ENCODE measurements around the gene EML6.

The EML6 gene

DNA sequence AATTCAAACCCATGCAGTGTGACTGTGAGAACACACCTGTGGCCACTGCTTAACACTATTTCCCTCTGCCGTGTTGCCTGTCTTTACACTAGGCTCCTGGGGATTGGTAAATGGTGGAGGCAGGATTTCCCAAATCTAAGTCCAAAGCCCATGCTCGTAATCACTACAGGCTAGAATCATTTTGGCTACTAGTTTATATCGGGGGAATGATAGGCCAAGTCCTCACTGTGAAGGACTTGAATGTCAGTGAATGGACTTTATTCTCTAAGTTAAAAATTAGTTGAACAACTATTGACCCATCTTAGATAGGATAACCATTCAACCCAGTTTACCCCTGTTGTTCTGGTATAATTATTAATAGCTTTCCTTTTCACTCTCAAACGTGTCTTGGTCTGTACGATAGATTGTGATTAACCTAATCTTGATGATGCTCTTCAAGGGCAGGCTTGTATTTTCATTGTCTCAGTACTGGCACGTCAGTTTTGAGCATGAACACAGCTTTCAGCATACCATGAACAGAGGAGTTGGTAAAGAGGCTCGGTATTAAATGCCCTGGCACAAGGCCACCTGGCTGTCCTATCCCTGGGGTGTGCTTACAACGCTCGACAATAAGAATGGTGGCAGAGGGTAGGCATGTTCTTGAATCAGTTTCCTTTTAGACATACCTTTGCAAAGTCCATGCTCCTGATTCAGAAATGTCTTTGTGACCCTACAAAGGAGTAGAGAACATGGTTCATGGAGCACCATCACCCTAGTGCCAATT is 177.9 kb downstream of the EML6 start:
- no peak overlapping the region for H3K23ac ChIP-seq (ENCODE audit: low read depth, low read length, poor library complexity)
- no peak overlapping the region for H2BK5ac ChIP-seq (ENCODE audit: low read length)
- no peaks in the 10 kb centered on the region for H3K4me1 ChIP-seq (ENCODE audit: control insufficient read depth in 2 of 2, insufficient read depth in 1 of 2, low read depth in 1 of 2, low read length in 2 of 2)
- no peaks in the 10 kb centered on the region for H3K27me3 ChIP-seq (ENCODE audit: control insufficient read depth in 3 of 3, insufficient read depth in 3 of 3, low read depth in 1 of 3, low read length in 3 of 3)
- H4K8ac ChIP-seq (ENCODE audit: low read depth, low read length), result no peak overlapping the region
- no peak for DNase-seq (ENCODE audit: low spot score)
- no peak overlapping the region for H2BK120ac ChIP-seq (ENCODE audit: low read depth, low read length)
- no peak overlapping the region for H3K18ac ChIP-seq (ENCODE audit: low read length)
- no peak overlapping the region for H2BK12ac ChIP-seq (ENCODE audit: low read length)
- H3K14ac ChIP-seq (ENCODE audit: low read length), result no peak overlapping the region
- H2AFZ ChIP-seq (ENCODE audit: low read length), result no peak overlapping the region
- H3K4ac ChIP-seq (ENCODE audit: low read length), result no peak overlapping the region
- H3K36me3 ChIP-seq (replicated peaks in 1 of 2; ENCODE audit: control insufficient read depth in 2 of 2, insufficient read depth in 2 of 2, low read length in 2 of 2), result no peaks in the 10 kb centered on the region
- no peak overlapping the region for H4K91ac ChIP-seq (ENCODE audit: low read depth, low read length, poor library complexity)
- H3K4me3 ChIP-seq (ENCODE audit: low read length in 2 of 2), result no peak overlapping the region
- no peak overlapping the region for H2AK5ac ChIP-seq (ENCODE audit: low read depth, low read length)
- no CpG with 5 or more reads among the region's 9 CpGs for WGBS, 2 donors (ENCODE audit: extremely low coverage in 2 of 2, insufficient read length in 2 of 2, insufficient replicate concordance in 1 of 2)
- H3K9me3 ChIP-seq (replicated peaks in 1 of 2; ENCODE audit: control insufficient read depth in 2 of 2, insufficient read depth in 1 of 2, low read depth in 1 of 2, low read length in 2 of 2), result no peaks in the 10 kb centered on the region
- no peak overlapping the region for H3K27ac ChIP-seq (replicated peaks; ENCODE audit: low read length)
- no peak overlapping the region for H2BK15ac ChIP-seq (ENCODE audit: low read length)
- no peak overlapping the region for H3K4me2 ChIP-seq (ENCODE audit: insufficient read depth, low read length, poor library complexity, severe bottlenecking)
- H3K79me1 ChIP-seq (ENCODE audit: low read depth, low read length), result no peaks in the 10 kb centered on the region
- H3K9ac ChIP-seq (ENCODE audit: low read depth, low read length, poor library complexity), result no peak overlapping the region

DNA sequence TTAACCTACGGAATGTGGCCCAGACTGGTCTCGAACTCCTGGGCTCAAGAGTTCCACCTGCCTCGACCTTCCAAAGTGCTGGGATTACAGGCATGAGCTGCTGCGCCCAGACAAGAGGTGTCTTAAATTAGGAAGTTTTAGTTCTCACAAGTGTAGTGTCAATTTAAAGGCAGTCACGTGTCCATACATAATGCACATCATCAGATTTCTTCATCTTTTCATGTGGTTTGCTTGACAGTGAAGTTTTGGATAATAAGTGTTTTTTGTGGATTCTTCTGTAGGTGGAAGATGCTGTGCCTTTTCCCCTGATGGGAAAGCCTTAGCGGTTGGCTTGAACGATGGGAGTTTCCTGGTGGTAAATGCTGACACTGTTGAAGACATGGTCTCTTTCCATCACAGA is 179.3 kb downstream of the EML6 start:
- Histone ChIP-seq H2BK15ac (ENCODE audit: low read length) (no peak overlapping the region), H3K79me1 (ENCODE audit: low read depth, low read length) (no peaks in the 10 kb centered on the region), H2AFZ (ENCODE audit: low read length) (no peak overlapping the region), H2BK12ac (ENCODE audit: low read length) (no peak overlapping the region), H3K9ac (ENCODE audit: low read depth, low read length, poor library complexity) (no peak overlapping the region), H3K4me2 (ENCODE audit: insufficient read depth, low read length, poor library complexity, severe bottlenecking) (no peak overlapping the region), H4K8ac (ENCODE audit: low read depth, low read length) (no peak overlapping the region), H3K14ac (ENCODE audit: low read length) (no peak overlapping the region), H3K23ac (ENCODE audit: low read depth, low read length, poor library complexity) (no peak overlapping the region), H3K4me3 (ENCODE audit: low read length in 2 of 2) (no peak overlapping the region), H3K27me3 (ENCODE audit: control insufficient read depth in 3 of 3, insufficient read depth in 3 of 3, low read depth in 1 of 3, low read length in 3 of 3) (no peaks in the 10 kb centered on the region), H3K18ac (ENCODE audit: low read length) (no peak overlapping the region), H3K36me3 (replicated peaks in 1 of 2; ENCODE audit: control insufficient read depth in 2 of 2, insufficient read depth in 2 of 2, low read length in 2 of 2) (no peaks in the 10 kb centered on the region), H3K27ac (replicated peaks; ENCODE audit: low read length) (no peak overlapping the region), H2AK5ac (ENCODE audit: low read depth, low read length) (no peak overlapping the region), H3K9me3 (replicated peaks in 1 of 2; ENCODE audit: control insufficient read depth in 2 of 2, insufficient read depth in 1 of 2, low read depth in 1 of 2, low read length in 2 of 2) (no peaks in the 10 kb centered on the region), H4K91ac (ENCODE audit: low read depth, low read length, poor library complexity) (no peak overlapping the region), H3K4me1 (ENCODE audit: control insufficient read depth in 2 of 2, insufficient read depth in 1 of 2, low read depth in 1 of 2, low read length in 2 of 2) (no peaks in the 10 kb centered on the region), H2BK5ac (ENCODE audit: low read length) (no peak overlapping the region), H2BK120ac (ENCODE audit: low read depth, low read length) (no peak overlapping the region), H3K4ac (ENCODE audit: low read length) (no peak overlapping the region)
- WGBS, 2 donors (ENCODE audit: extremely low coverage in 2 of 2, insufficient read length in 2 of 2, insufficient replicate concordance in 1 of 2), result no CpG with 5 or more reads among the region's 7 CpGs
- no peak for DNase-seq (ENCODE audit: low spot score)

DNA sequence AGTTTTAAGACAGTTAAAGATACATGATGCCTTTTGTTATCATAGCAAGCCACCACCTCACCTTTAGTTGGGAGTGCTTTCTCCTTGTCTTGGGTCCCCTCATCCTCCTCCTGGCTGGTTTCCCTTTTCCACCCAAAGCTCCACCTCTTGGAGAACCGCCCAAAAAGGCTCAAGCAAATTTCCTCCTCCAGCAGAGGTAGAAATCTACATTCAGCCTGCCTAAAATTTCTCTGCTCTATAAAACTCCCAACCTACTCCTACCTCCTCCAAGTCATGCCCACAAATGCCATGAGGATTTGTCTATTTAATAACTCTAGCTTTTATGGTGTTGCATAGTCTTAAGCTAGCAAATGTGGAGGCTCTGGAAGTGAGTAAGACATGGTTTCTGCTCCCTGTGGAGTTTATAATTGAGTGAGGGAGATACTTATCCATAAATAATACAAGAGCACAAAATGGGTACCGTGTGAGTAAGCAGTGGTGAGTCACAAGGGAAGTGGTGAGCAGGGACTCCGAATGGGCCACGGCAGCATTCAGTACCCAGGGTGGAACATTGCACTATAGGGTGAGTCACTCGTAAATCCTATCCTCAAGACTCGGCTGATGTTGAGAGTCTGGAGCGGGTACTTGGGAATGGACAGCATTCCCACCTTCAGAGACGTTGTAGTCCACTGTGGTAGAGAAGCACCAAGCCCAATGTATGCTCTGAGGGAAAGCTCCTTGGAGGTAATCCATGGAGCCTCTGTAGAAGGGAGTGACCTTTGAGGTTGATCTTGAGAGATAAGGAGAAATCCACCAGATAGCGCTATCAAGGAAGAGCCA is 180.5 kb downstream of the EML6 start:
- H2BK5ac ChIP-seq (ENCODE audit: low read length), result no peak overlapping the region
- H3K4me3 ChIP-seq (ENCODE audit: low read length in 2 of 2), result no peak overlapping the region
- no peak overlapping the region for H3K23ac ChIP-seq (ENCODE audit: low read depth, low read length, poor library complexity)
- H3K4me2 ChIP-seq (ENCODE audit: insufficient read depth, low read length, poor library complexity, severe bottlenecking), result no peak overlapping the region
- H3K79me1 ChIP-seq (ENCODE audit: low read depth, low read length), result no peaks in the 10 kb centered on the region
- no peak overlapping the region for H4K91ac ChIP-seq (ENCODE audit: low read depth, low read length, poor library complexity)
- H3K18ac ChIP-seq (ENCODE audit: low read length), result no peak overlapping the region
- no peak overlapping the region for H2AK5ac ChIP-seq (ENCODE audit: low read depth, low read length)
- H3K27me3 ChIP-seq (ENCODE audit: control insufficient read depth in 3 of 3, insufficient read depth in 3 of 3, low read depth in 1 of 3, low read length in 3 of 3), result no peaks in the 10 kb centered on the region
- no peaks in the 10 kb centered on the region for H3K9me3 ChIP-seq (replicated peaks in 1 of 2; ENCODE audit: control insufficient read depth in 2 of 2, insufficient read depth in 1 of 2, low read depth in 1 of 2, low read length in 2 of 2)
- H3K36me3 ChIP-seq (replicated peaks in 1 of 2; ENCODE audit: control insufficient read depth in 2 of 2, insufficient read depth in 2 of 2, low read length in 2 of 2), result no peaks in the 10 kb centered on the region
- H2AFZ ChIP-seq (ENCODE audit: low read length), result no peak overlapping the region
- H3K14ac ChIP-seq (ENCODE audit: low read length), result no peak overlapping the region
- no peak for DNase-seq (ENCODE audit: low spot score)
- H3K4ac ChIP-seq (ENCODE audit: low read length), result no peak overlapping the region
- WGBS, 2 donors (ENCODE audit: extremely low coverage in 2 of 2, insufficient read length in 2 of 2, insufficient replicate concordance in 1 of 2), result no CpG with 5 or more reads among the region's 9 CpGs
- H3K27ac ChIP-seq (replicated peaks; ENCODE audit: low read length), result no peak overlapping the region
- no peak overlapping the region for H2BK120ac ChIP-seq (ENCODE audit: low read depth, low read length)
- no peaks in the 10 kb centered on the region for H3K4me1 ChIP-seq (ENCODE audit: control insufficient read depth in 2 of 2, insufficient read depth in 1 of 2, low read depth in 1 of 2, low read length in 2 of 2)
- H2BK15ac ChIP-seq (ENCODE audit: low read length), result no peak overlapping the region
- no peak overlapping the region for H4K8ac ChIP-seq (ENCODE audit: low read depth, low read length)
- no peak overlapping the region for H2BK12ac ChIP-seq (ENCODE audit: low read length)
- H3K9ac ChIP-seq (ENCODE audit: low read depth, low read length, poor library complexity), result no peak overlapping the region

DNA sequence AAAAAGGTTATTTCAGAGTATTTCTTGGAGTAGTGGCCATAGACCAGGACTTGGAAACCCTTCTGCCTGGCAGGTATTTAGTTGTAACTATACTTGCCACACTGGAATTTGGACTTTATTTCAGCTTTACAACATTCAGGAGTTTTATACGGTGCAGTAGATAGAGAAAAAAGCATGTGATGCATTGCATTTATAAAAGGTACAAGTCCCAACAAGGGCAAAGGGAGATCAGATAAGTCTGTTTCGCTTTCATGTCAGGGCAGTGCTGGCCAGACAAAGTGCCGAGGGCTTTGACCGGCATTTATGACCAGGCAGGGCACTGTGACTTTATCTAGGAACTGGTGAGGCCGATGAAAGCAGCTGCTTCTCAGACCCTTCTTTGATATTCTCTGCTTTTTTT is 181.4 kb downstream of the EML6 start:
- no peak overlapping the region for H3K23ac ChIP-seq (ENCODE audit: low read depth, low read length, poor library complexity)
- no peak overlapping the region for H2BK12ac ChIP-seq (ENCODE audit: low read length)
- no peak overlapping the region for H2AFZ ChIP-seq (ENCODE audit: low read length)
- H3K4me1 ChIP-seq (ENCODE audit: control insufficient read depth in 2 of 2, insufficient read depth in 1 of 2, low read depth in 1 of 2, low read length in 2 of 2), result no peaks in the 10 kb centered on the region
- H2BK15ac ChIP-seq (ENCODE audit: low read length), result no peak overlapping the region
- H3K27ac ChIP-seq (replicated peaks; ENCODE audit: low read length), result no peak overlapping the region
- no peak overlapping the region for H3K14ac ChIP-seq (ENCODE audit: low read length)
- no peaks in the 10 kb centered on the region for H3K36me3 ChIP-seq (replicated peaks in 1 of 2; ENCODE audit: control insufficient read depth in 2 of 2, insufficient read depth in 2 of 2, low read length in 2 of 2)
- H3K27me3 ChIP-seq (ENCODE audit: control insufficient read depth in 3 of 3, insufficient read depth in 3 of 3, low read depth in 1 of 3, low read length in 3 of 3), result no peaks in the 10 kb centered on the region
- no peak overlapping the region for H3K18ac ChIP-seq (ENCODE audit: low read length)
- WGBS, 2 donors (ENCODE audit: extremely low coverage in 2 of 2, insufficient read length in 2 of 2, insufficient replicate concordance in 1 of 2), result no CpG with 5 or more reads among the region's 5 CpGs
- H4K91ac ChIP-seq (ENCODE audit: low read depth, low read length, poor library complexity), result no peak overlapping the region
- H2AK5ac ChIP-seq (ENCODE audit: low read depth, low read length), result no peak overlapping the region
- no peaks in the 10 kb centered on the region for H3K79me1 ChIP-seq (ENCODE audit: low read depth, low read length)
- H2BK5ac ChIP-seq (ENCODE audit: low read length), result no peak overlapping the region
- no peak overlapping the region for H4K8ac ChIP-seq (ENCODE audit: low read depth, low read length)
- DNase-seq (ENCODE audit: low spot score), result no peak
- no peak overlapping the region for H3K9ac ChIP-seq (ENCODE audit: low read depth, low read length, poor library complexity)
- H3K4me2 ChIP-seq (ENCODE audit: insufficient read depth, low read length, poor library complexity, severe bottlenecking), result no peak overlapping the region
- H3K4me3 ChIP-seq (ENCODE audit: low read length in 2 of 2), result no peak overlapping the region
- no peaks in the 10 kb centered on the region for H3K9me3 ChIP-seq (replicated peaks in 1 of 2; ENCODE audit: control insufficient read depth in 2 of 2, insufficient read depth in 1 of 2, low read depth in 1 of 2, low read length in 2 of 2)
- H3K4ac ChIP-seq (ENCODE audit: low read length), result no peak overlapping the region
- H2BK120ac ChIP-seq (ENCODE audit: low read depth, low read length), result no peak overlapping the region

Measured in neuronal stem cell (in vitro differentiated cells).